Heart left ventricle (tissue), 13 donors: ENCODE measurements around the gene RPGRIP1L.

Experiments
- POLR2A ChIP-seq, 2 donors: fragments of 450-650 bp; IDR thresholded peaks; one replicate each; pipeline ENCODE4 v1.6.1; 2017; ENCODE audit warnings: antibody characterized with exemption in 2 of 2, mild to moderate bottlenecking in 2 of 2, moderate library complexity in 2 of 2
- TF ChIP-seq, protein P1 (sequence below), 12 donors: fragments of 200-600 bp; sonication (generic) in 4 of 12; IDR thresholded peaks; one replicate each; pipeline versions ENCODE4 v1.5.0 to v1.8.0; 2018 to 2022; ENCODE audit warnings: antibody characterized with exemption in 12 of 12, mild to moderate bottlenecking in 5 of 12
- donor health status: ischemic (EF 13 %, LVEDD 7.1; RV severe dilation, severe dysfunction).
- donor health status: DM: no; HTN: yes; CAD: no.
- donor health status: DM: no; HTN: no; CAD: no.
- donor health status: ischemic (EF 25% LVEDD 6.9; RV normal size, moderate dysfunction).
- donor health status: ischemic (EF 25% LVEDD 5.7; RV mildly dilated, moderate dysfunction).
- donor health status: ischemic (EF 35%, LVEDD 5.7; RV mildly dilated, moderate dysfunction).
- donor health status: nonischemic (EF 11% LVEDD 7.7; RV severe dilation, severe dysfunction).
- donor health status: DM: yes; HTN: yes; CAD: no.
- donor health status: PGD.
- donor health status: ischemic (EF 29% LVEDD 5.4; RV normal size, mild dysfunction).
- donor health status: nonischemic (EF 23%, LVEDD 6.1; RV moderate dilation, normal function).

DNA sequence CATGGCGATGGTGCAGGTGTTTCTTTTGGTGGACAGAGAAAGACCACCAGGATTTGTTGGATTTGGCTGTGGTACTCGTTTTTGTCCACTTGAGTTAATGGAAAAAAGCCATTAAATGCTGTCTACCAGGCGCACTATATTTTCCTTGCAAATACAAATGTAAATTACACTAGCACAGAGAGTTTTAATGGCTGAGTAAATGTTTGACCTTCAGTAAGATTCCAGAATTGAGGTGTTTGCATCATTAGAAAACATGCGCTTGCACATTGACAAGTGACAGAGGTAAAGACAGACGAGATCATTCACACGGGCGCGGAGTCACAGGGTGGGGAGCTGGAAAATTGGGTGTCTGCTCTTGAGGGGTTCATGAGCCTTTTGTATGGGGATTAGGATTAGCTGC, 147.1 kb downstream of the RPGRIP1L start:
- TF ChIP-seq POLR2A (IDR thresholded peaks at IDR 0.05) = no peak
- TF ChIP-seq, protein P1, sequence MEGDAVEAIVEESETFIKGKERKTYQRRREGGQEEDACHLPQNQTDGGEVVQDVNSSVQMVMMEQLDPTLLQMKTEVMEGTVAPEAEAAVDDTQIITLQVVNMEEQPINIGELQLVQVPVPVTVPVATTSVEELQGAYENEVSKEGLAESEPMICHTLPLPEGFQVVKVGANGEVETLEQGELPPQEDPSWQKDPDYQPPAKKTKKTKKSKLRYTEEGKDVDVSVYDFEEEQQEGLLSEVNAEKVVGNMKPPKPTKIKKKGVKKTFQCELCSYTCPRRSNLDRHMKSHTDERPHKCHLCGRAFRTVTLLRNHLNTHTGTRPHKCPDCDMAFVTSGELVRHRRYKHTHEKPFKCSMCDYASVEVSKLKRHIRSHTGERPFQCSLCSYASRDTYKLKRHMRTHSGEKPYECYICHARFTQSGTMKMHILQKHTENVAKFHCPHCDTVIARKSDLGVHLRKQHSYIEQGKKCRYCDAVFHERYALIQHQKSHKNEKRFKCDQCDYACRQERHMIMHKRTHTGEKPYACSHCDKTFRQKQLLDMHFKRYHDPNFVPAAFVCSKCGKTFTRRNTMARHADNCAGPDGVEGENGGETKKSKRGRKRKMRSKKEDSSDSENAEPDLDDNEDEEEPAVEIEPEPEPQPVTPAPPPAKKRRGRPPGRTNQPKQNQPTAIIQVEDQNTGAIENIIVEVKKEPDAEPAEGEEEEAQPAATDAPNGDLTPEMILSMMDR (IDR thresholded peaks at IDR 0.05) = no peak
